Peyer's patch (tissue), 4 donors: ENCODE results near the gene CYP27A1.
"Not testable (repeated sequence)": the region's sequence is repeated elsewhere in the genome, so short reads cannot be mapped to it uniquely, and the experiment has no call there.

ENCODE experiments used
- POLR2A ChIP-seq, 2 donors: fragments of 450-650 bp; IDR thresholded peaks; one replicate each; pipeline ENCODE4 v1.5.1; 2017; ENCODE audit warnings: antibody characterized with exemption in 2 of 2, mild to moderate bottlenecking in 2 of 2, moderate library complexity in 2 of 2
- TF ChIP-seq, protein P1 (sequence below), 6 experiments: fragments of 450-650 bp in 4 of 6; fragments of 200-600 bp in 2 of 6; sonication (generic) in 1 of 6; IDR thresholded peaks; one replicate each; pipeline ENCODE4 v1.5.1; 2017 to 2019; ENCODE audit warnings: antibody characterized with exemption in 6 of 6, mild to moderate bottlenecking in 3 of 6, moderate library complexity in 1 of 6

DNA sequence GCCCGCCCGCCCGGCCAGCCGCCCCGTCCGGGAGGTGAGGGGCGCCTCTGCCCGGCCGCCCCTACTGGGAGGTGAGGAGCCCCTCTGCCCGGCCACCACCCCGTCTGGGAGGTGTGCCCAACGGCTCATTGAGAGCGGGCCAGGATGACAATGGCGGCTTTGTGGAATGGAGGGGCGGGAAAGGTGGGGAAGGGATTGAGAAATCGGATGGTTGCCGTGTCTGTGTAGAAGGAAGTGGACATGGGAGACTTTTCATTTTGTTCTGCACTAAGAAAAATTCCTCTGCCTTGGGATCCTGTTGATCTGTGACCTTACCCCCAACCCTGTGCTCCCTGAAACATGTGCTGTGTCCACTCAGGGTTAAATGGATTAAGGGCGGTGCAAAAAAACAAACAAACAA, 65.0 kb downstream of the CYP27A1 start:
- not testable (repeated sequence) for TF ChIP-seq POLR2A (IDR thresholded peaks at IDR 0.05)
- TF ChIP-seq, protein P1, sequence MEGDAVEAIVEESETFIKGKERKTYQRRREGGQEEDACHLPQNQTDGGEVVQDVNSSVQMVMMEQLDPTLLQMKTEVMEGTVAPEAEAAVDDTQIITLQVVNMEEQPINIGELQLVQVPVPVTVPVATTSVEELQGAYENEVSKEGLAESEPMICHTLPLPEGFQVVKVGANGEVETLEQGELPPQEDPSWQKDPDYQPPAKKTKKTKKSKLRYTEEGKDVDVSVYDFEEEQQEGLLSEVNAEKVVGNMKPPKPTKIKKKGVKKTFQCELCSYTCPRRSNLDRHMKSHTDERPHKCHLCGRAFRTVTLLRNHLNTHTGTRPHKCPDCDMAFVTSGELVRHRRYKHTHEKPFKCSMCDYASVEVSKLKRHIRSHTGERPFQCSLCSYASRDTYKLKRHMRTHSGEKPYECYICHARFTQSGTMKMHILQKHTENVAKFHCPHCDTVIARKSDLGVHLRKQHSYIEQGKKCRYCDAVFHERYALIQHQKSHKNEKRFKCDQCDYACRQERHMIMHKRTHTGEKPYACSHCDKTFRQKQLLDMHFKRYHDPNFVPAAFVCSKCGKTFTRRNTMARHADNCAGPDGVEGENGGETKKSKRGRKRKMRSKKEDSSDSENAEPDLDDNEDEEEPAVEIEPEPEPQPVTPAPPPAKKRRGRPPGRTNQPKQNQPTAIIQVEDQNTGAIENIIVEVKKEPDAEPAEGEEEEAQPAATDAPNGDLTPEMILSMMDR (IDR thresholded peaks at IDR 0.05): not testable (repeated sequence)
